HepG2 (cell line): ENCODE results near the gene RPF1. TPM values are rescaled to one million over a fixed set of nuclear protein-coding genes. Genes with fewer than 3 reads are reported as not detected.
A peak's percentile ranks its signal among the peaks of the same experiment; 100 is the strongest.

Experiments
- ATAC-seq: fragments of 200-7000 bp; cut with Tn5 transposase; 3 replicates; pipeline ENCODE4 v1.9.1; 2020; ENCODE audit warnings: mild to moderate bottlenecking, moderate library complexity
- BruUV-seq: library from RNA; stranded (reverse); fragments of 400-500 nt; replicated peaks from 2 replicates; lab custom pipeline; 2021; lab: Mats Ljungman, UMichigan
- CTCF ChIA-PET: fragments of 300-600 bp; formaldehyde crosslinking; extraction: SDS; loops from one replicate; lab custom pipeline; 2021; ENCODE audit warnings: low total read pairs, inconsistent platforms, low intra/inter-chr PET ratio; lab: Yijun Ruan, JAX
- POLR2A ChIA-PET: fragments of 350-600 bp; sonication (Branson Sonifier 250); formaldehyde crosslinking; loops from one replicate; lab custom pipeline; 2020; ENCODE audit warnings: antibody characterized with exemption, inconsistent platforms; lab: Yijun Ruan, JAX
- DNase-seq: peaks from one replicate; pipeline ENCODE4 v3.0.0-alpha.2; 2015; ENCODE audit warnings: low spot score
- FAIRE-seq: peaks from 3 replicates; lab custom pipeline; 2011; peaks lifted over from hg19 to GRCh38; lab: Jason Lieb, UNC
- H2AFZ ChIP-seq: one replicate; pipeline ENCODE4 v1.6.1; 2011; ENCODE audit warnings: low read length, inconsistent platforms
- H3K27ac ChIP-seq: fragments of 300-600 bp; 3 replicates; pipeline ENCODE4 v1.8.0; 2011; ENCODE audit warnings: mixed run types, mild to moderate bottlenecking, mixed read lengths, low read length, inconsistent platforms; ENCODE audit not compliant: insufficient read depth; ENCODE audit errors: extremely low read length
- H3K27me3 ChIP-seq, 2 experiments: fragments of 200-600 bp in 1 of 2; 2 replicates in 1 of 2; 3 replicates in 1 of 2; pipeline versions ENCODE4 v1.6.0 to v1.8.0; 2011; ENCODE audit warnings: low read length in 2 of 2, mild to moderate bottlenecking in 2 of 2, moderate library complexity in 2 of 2, inconsistent platforms in 1 of 2; ENCODE audit not compliant: insufficient read depth in 2 of 2, control insufficient read depth in 1 of 2
- H3K36me3 ChIP-seq, 2 experiments: fragments of 200-600 bp in 1 of 2; replicated peaks in 1 of 2; 2 replicates in 1 of 2; 3 replicates in 1 of 2; pipeline versions ENCODE4 v1.5.1 to v1.8.0; 2011; ENCODE audit warnings: low read length in 2 of 2, inconsistent platforms in 1 of 2; ENCODE audit not compliant: insufficient read depth in 2 of 2, control insufficient read depth in 1 of 2
- H3K4me1 ChIP-seq: 2 replicates; pipeline ENCODE4 v1.5.1; 2012; ENCODE audit warnings: low read length, inconsistent platforms; ENCODE audit not compliant: insufficient read depth
- H3K4me2 ChIP-seq: 2 replicates; pipeline ENCODE4 v1.6.0; 2011; ENCODE audit warnings: low read depth, low read length, inconsistent platforms
- H3K4me3 ChIP-seq, 3 experiments: fragments of 200-600 bp in 1 of 3; sonication (generic), shearing (Covaris generic) in 1 of 3; replicated peaks in 1 of 3; 2 replicates each; pipeline ENCODE4 v1.5.1; 2011 to 2016; ENCODE audit warnings: low read length in 3 of 3, inconsistent platforms in 2 of 3, low read depth in 2 of 3, mild to moderate bottlenecking in 2 of 3, control low read depth in 1 of 3, mixed read lengths in 1 of 3; ENCODE audit not compliant: insufficient read depth in 1 of 3
- H3K79me2 ChIP-seq: one replicate; pipeline ENCODE4 v1.6.1; 2011; ENCODE audit warnings: low read length, inconsistent platforms; ENCODE audit not compliant: insufficient read depth
- H3K9ac ChIP-seq: 2 replicates; pipeline ENCODE4 v1.6.0; 2011; ENCODE audit warnings: mild to moderate bottlenecking, low read depth, low read length, inconsistent platforms; ENCODE audit not compliant: insufficient read depth
- H3K9me3 ChIP-seq: 2 replicates; pipeline ENCODE4 v1.5.1; 2012; ENCODE audit warnings: mild to moderate bottlenecking, low read length
- H4K20me1 ChIP-seq: 2 replicates; pipeline ENCODE4 v1.6.0; 2011; ENCODE audit warnings: inconsistent platforms, mild to moderate bottlenecking, low read length, moderate library complexity; ENCODE audit not compliant: insufficient read depth
- EHMT2 ChIP-seq: fragments of 200-600 bp; sonication (generic); IDR thresholded peaks from 2 replicates; pipeline ENCODE4 v1.7.0; 2017; ENCODE audit warnings: antibody characterized with exemption, low read depth, low read length, borderline replicate concordance
- MTA3 ChIP-seq: sonication (generic); formaldehyde crosslinking; IDR thresholded peaks from 2 replicates; pipeline ENCODE4 v1.4.0; 2020; ENCODE audit warnings: missing genetic modification reagents
- NCOR1 ChIP-seq: fragments of 200-600 bp; sonication (generic); IDR thresholded peaks from 2 replicates; pipeline ENCODE4 v1.7.0; 2017; ENCODE audit warnings: antibody characterized with exemption, low read length, borderline replicate concordance
- PHF21A ChIP-seq: sonication (generic); formaldehyde crosslinking; IDR thresholded peaks from 2 replicates; pipeline ENCODE4 v1.5.0; 2020; ENCODE audit warnings: mild to moderate bottlenecking, missing genetic modification reagents
- REPIN1 ChIP-seq: sonication (generic); formaldehyde crosslinking; IDR thresholded peaks from 2 replicates; pipeline ENCODE4 v1.8.0; 2022; ENCODE audit warnings: missing genetic modification reagents, low read depth, mild to moderate bottlenecking, borderline replicate concordance
- SOX6 ChIP-seq, 2 experiments: fragments of 450-650 bp in 1 of 2; sonication (generic) in 1 of 2; formaldehyde crosslinking in 1 of 2; IDR thresholded peaks; 2 replicates each; pipeline versions ENCODE4 v1.4.0 to v1.6.1; 2017 to 2020; ENCODE audit warnings: antibody characterized with exemption in 1 of 2, mild to moderate bottlenecking in 1 of 2, missing genetic modification reagents in 1 of 2
- TBX2 ChIP-seq: sonication (generic); formaldehyde crosslinking; IDR thresholded peaks from 2 replicates; pipeline ENCODE4 v1.5.0; 2020; ENCODE audit warnings: missing genetic modification reagents, mild to moderate bottlenecking, borderline replicate concordance
- ZNF263 ChIP-seq: sonication (generic); formaldehyde crosslinking; IDR thresholded peaks from 2 replicates; pipeline ENCODE4 v1.4.0; 2020; ENCODE audit warnings: missing genetic modification reagents
- ZNF317 ChIP-seq: sonication (generic); formaldehyde crosslinking; IDR thresholded peaks from 2 replicates; pipeline ENCODE4 v1.5.0; 2020; ENCODE audit warnings: mild to moderate bottlenecking, missing genetic modification reagents
- ZNF333 ChIP-seq: sonication (generic); formaldehyde crosslinking; IDR thresholded peaks from 2 replicates; pipeline ENCODE4 v1.4.0; 2020; ENCODE audit warnings: mild to moderate bottlenecking, missing genetic modification reagents, borderline replicate concordance
- ZNF44 ChIP-seq: sonication (generic); formaldehyde crosslinking; IDR thresholded peaks from 2 replicates; pipeline ENCODE4 v1.5.1; 2020; ENCODE audit warnings: mild to moderate bottlenecking, missing genetic modification reagents
- WGBS: methylation state at CpG from one replicate; pipeline ENCODE4 v1.1.6; 2017; ENCODE audit warnings: low lambda C conversion rate; 5-methylcytosine and 5-hydroxymethylcytosine counted together
- in situ Hi-C: cut with HindIII; loops from 2 replicates; pipeline ENCODE4 v1.10.0; 2017; ENCODE audit warnings: low pct_unique_long_range_greater_than_20kb; ENCODE audit not compliant: extremely low pct_ligation_motif_present
- intact Hi-C: fragments of 100-400 bp; cut with micrococcal nuclease; formaldehyde crosslinking; loops from one replicate; pipeline ENCODE4 v1.10.0; 2022; ENCODE audit not compliant: unreplicated experiment
- polyA plus RNA-seq, 8 experiments: library from polyadenylated mRNA; depleted of rRNA in 3 of 8; stranded (reverse) in 7 of 8; unstranded in 1 of 8; fragments of >200 nt; fragmentation: Illumina TruSeq in 4 of 8; extraction: Trizol in 4 of 8; gene quantifications; 2 replicates each; pipeline versions ENCODE4 v1.2.1 to v1.2.3, GENCODE V29; 2011 to 2016; ENCODE audit warnings: low read depth in 4 of 8, missing spikeins in 1 of 8, mixed read lengths in 1 of 8; ENCODE audit not compliant: insufficient read depth in 1 of 8
- total RNA-seq, 5 experiments: library from RNA; depleted of rRNA; stranded (reverse); fragments of >200 nt; fragmentation: Illumina TruSeq; extraction: Trizol; gene quantifications; 2 replicates each; pipeline ENCODE4 v1.2.3, GENCODE V29; 2016; ENCODE audit warnings: low read depth in 1 of 5
- TF ChIP-seq, protein P1 (sequence below): sonication (generic); formaldehyde crosslinking; IDR thresholded peaks from 2 replicates; pipeline ENCODE4 v1.4.0; 2020; ENCODE audit warnings: mild to moderate bottlenecking, low read depth, missing genetic modification reagents
- TF ChIP-seq, protein P2 (sequence below): sonication (generic); formaldehyde crosslinking; IDR thresholded peaks from 2 replicates; pipeline ENCODE4 v1.8.0; 2023; ENCODE audit warnings: mild to moderate bottlenecking, missing genetic modification reagents
- TF ChIP-seq, protein P3 (sequence below): sonication (generic); formaldehyde crosslinking; IDR thresholded peaks from 2 replicates; pipeline ENCODE4 v1.4.0; 2020; ENCODE audit warnings: missing genetic modification reagents

The RPF1 gene
- total and polyA plus RNA-seq, 2 of the 13 experiments (the other 11 are each of a cell fraction or from before 2014, with no cell fraction given): 23.0 to 39.0 TPM

DNA sequence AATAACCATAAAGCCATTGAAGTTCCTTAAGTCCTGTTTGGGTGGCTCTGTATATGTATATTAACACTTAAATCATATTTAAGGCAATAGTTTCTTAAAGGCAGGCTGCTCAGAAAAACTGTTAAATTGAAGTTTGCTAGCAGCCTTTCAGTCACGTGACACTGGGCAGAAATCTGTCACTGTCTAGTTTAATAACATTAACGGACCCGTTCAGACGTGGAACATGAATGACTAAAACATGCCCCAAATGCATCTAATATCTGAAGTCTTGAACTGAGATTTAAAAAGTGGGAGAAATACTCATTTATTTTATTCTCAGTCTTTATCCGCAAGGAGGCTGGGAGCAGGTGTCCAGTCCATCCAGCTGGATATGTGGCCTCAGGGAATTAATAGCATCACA is 23.9 kb downstream of the RPF1 start (continued):
- TF ChIP-seq MTA3 (CRISPR knock-in tag): no peak
- TF ChIP-seq ZNF333 (CRISPR knock-in tag): no peak
- TF ChIP-seq NCOR1: no peak

DNA sequence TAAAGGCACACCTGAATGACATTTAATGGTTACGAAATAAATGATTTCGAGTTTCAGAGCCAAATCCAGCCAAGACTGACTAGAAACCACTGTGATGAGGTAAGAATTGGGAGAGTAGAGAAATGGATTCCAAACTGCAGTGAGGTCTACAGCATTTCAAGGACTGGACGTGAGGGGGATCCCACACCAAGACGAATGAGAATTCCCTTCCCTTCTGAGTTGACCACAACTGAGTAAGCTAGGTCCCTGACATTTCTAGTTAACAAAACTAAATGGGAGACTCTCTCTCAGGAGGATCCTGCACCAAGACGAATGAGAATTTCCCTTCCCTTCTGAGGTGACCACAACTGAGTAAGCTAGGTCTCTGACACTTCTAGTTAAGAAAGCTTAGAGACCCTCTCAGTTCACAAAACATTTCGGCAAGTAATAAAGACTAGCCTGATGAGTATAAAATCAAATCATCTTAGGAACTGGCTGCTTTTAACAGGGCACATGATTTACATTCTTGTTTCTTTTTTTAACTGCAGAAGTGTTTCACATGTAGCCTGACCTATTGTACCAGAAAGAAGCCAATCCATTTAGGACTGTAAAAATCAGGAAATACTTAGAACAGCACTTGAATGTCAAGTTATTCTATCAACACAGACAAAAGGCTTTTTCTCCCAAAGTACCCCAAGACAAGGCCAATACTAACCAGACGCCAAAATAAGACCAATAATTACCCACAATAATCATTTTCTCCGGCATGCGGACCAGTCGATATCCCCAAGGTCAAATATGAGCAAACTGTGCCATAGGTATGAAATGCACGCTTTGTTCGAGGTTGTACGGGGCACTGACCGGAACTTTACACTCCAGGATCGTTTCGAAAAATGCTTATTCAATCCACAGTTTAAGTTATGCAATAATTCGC is 25.8 kb downstream of the RPF1 start:
- H4K20me1 ChIP-seq: peaks cover 49% of the 10 kb centered on the region
- peak overlapping the region; percentile 96 for H3K4me2 ChIP-seq
- H3K79me2 ChIP-seq: peaks cover 61% of the 10 kb centered on the region
- ChIA-PET CTCF (no interaction called here), POLR2A (interaction anchor here (0.6 to 4.9 kb wide), 6 partner anchors 11 to 79 kb away, joined by 3 to 90 read pairs (median 5); partner anchors contain the start of genes CTBS and RPF1)
- peak overlapping the region; percentile 92 to 97 (median 97) for H3K4me3 ChIP-seq
- FAIRE-seq (peak; percentile 68), DNase-seq (peak; percentile 81), ATAC-seq (peak; percentile 59)
- intact Hi-C loops (loop anchor here (1.0 to 5.0 kb wide), 2 partner anchors 37 to 99 kb away; no protein-coding TSS in a partner anchor), in situ Hi-C loops (loop anchor here (5.0 kb wide), 1 partner anchor 67 kb away; the partner anchor contains the start of gene CTBS)
- H3K27me3 ChIP-seq: no peaks in the 10 kb centered on the region
- BruUV-seq: TSS peak; percentile 45
- no peak overlapping the region for H2AFZ ChIP-seq
- 2% methylated on average over 17 of the region's 17 CpGs for WGBS
- no peaks in the 10 kb centered on the region for H3K9me3 ChIP-seq
- peaks cover 4 to 14% of the 10 kb centered on the region in 2 experiments; a peak in 4 of 5 replicates for H3K36me3 ChIP-seq
- H3K9ac ChIP-seq: peak overlapping the region; percentile 99
- peaks cover 56% of the 10 kb centered on the region for H3K4me1 ChIP-seq
- peak overlapping the region; percentile 99 for H3K27ac ChIP-seq
- TF ChIP-seq EHMT2: no peak
- no peak for TF ChIP-seq ZNF44
- TF ChIP-seq TBX2 (CRISPR knock-in tag): peak; percentile 63; the same call in 1 of the 2 replicates
- no peak for TF ChIP-seq ZNF263 (CRISPR knock-in tag)
- TF ChIP-seq SOX6 (IDR thresholded peaks at IDR 0.05): no peak
- TF ChIP-seq SOX6 (CRISPR knock-in tag; IDR thresholded peaks at IDR 0.05): peak; percentile 87
- TF ChIP-seq, protein P1, sequence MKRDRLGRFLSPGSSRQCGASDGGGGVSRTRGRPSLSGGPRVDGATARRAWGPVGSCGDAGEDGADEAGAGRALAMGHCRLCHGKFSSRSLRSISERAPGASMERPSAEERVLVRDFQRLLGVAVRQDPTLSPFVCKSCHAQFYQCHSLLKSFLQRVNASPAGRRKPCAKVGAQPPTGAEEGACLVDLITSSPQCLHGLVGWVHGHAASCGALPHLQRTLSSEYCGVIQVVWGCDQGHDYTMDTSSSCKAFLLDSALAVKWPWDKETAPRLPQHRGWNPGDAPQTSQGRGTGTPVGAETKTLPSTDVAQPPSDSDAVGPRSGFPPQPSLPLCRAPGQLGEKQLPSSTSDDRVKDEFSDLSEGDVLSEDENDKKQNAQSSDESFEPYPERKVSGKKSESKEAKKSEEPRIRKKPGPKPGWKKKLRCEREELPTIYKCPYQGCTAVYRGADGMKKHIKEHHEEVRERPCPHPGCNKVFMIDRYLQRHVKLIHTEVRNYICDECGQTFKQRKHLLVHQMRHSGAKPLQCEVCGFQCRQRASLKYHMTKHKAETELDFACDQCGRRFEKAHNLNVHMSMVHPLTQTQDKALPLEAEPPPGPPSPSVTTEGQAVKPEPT (CRISPR knock-in tag): no peak
- TF ChIP-seq, protein P2, sequence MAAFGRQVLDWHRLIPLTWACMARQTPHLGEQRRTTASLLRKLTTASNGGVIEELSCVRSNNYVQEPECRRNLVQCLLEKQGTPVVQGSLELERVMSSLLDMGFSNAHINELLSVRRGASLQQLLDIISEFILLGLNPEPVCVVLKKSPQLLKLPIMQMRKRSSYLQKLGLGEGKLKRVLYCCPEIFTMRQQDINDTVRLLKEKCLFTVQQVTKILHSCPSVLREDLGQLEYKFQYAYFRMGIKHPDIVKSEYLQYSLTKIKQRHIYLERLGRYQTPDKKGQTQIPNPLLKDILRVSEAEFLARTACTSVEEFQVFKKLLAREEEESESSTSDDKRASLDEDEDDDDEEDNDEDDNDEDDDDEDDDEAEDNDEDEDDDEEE (CRISPR knock-in tag): no peak
- TF ChIP-seq, protein P3, sequence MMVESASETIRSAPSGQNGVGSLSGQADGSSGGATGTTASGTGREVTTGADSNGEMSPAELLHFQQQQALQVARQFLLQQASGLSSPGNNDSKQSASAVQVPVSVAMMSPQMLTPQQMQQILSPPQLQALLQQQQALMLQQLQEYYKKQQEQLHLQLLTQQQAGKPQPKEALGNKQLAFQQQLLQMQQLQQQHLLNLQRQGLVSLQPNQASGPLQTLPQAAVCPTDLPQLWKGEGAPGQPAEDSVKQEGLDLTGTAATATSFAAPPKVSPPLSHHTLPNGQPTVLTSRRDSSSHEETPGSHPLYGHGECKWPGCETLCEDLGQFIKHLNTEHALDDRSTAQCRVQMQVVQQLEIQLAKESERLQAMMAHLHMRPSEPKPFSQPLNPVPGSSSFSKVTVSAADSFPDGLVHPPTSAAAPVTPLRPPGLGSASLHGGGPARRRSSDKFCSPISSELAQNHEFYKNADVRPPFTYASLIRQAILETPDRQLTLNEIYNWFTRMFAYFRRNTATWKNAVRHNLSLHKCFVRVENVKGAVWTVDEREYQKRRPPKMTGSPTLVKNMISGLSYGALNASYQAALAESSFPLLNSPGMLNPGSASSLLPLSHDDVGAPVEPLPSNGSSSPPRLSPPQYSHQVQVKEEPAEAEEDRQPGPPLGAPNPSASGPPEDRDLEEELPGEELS (CRISPR knock-in tag): peak; percentile 47; the same call in 1 of the 2 replicates
- TF ChIP-seq ZNF317 (CRISPR knock-in tag): no peak
- TF ChIP-seq REPIN1 (CRISPR knock-in tag): peak; percentile 81; the same call in 1 of the 2 replicates
- peak; percentile 61; the same call in 1 of the 2 replicates for TF ChIP-seq PHF21A
